Mesenchymal stem cell (in vitro differentiated cells and primary cell): ENCODE data around the gene EXTL1.

Experiments
- DNase-seq: peaks from one replicate; pipeline ENCODE4 v3.0.0-alpha.2; 2013
- H2AFZ ChIP-seq: one replicate; pipeline ENCODE4 v1.6.1; 2013; ENCODE audit warnings: low read depth, mild to moderate bottlenecking, control low read depth, inconsistent platforms, low read length, moderate library complexity
- H2AK5ac ChIP-seq: 2 replicates; pipeline ENCODE4 v1.6.1; 2013; ENCODE audit warnings: low read length, moderate library complexity, mild to moderate bottlenecking, inconsistent platforms; ENCODE audit not compliant: severe bottlenecking
- H2BK120ac ChIP-seq: one replicate; pipeline ENCODE4 v1.6.1; 2013; ENCODE audit warnings: low read depth, mild to moderate bottlenecking, inconsistent platforms, low read length, moderate library complexity
- H2BK12ac ChIP-seq, 2 experiments: one replicate each; pipeline ENCODE4 v1.6.1; 2013; ENCODE audit warnings: inconsistent platforms in 2 of 2, low read length in 2 of 2, mild to moderate bottlenecking in 2 of 2, moderate library complexity in 2 of 2, control low read depth in 1 of 2
- H2BK15ac ChIP-seq: one replicate; pipeline ENCODE4 v1.6.1; 2013; ENCODE audit warnings: mild to moderate bottlenecking, low read depth, inconsistent platforms; ENCODE audit not compliant: poor library complexity, severe bottlenecking
- H2BK5ac ChIP-seq: 2 replicates; pipeline ENCODE4 v1.6.1; 2013; ENCODE audit warnings: low read depth, mild to moderate bottlenecking, low read length, control low read depth, inconsistent platforms; ENCODE audit not compliant: poor library complexity, severe bottlenecking
- H3K14ac ChIP-seq, 2 experiments: one replicate each; pipeline ENCODE4 v1.6.1; 2013; ENCODE audit warnings: inconsistent platforms in 2 of 2, low read length in 2 of 2, control low read depth in 1 of 2, mild to moderate bottlenecking in 1 of 2, moderate library complexity in 1 of 2
- H3K18ac ChIP-seq, 2 experiments: one replicate each; pipeline ENCODE4 v1.6.1; 2013; ENCODE audit warnings: inconsistent platforms in 2 of 2, low read length in 2 of 2, control low read depth in 1 of 2, low read depth in 1 of 2, mild to moderate bottlenecking in 1 of 2
- H3K23ac ChIP-seq, 2 experiments: one replicate each; pipeline ENCODE4 v1.6.1; 2013; ENCODE audit warnings: inconsistent platforms in 2 of 2, low read length in 2 of 2, mild to moderate bottlenecking in 2 of 2, moderate library complexity in 2 of 2, control low read depth in 1 of 2
- H3K27ac ChIP-seq: 2 replicates; pipeline ENCODE4 v1.5.1; 2013; ENCODE audit warnings: mild to moderate bottlenecking, moderate library complexity, low read length, control low read depth, inconsistent platforms; ENCODE audit not compliant: poor library complexity, severe bottlenecking
- H3K27me3 ChIP-seq, 2 experiments: 2 replicates each; pipeline versions ENCODE4 v1.6.1 to v1.7.0; 2013; ENCODE audit warnings: low read length in 2 of 2, mild to moderate bottlenecking in 2 of 2, moderate library complexity in 2 of 2, control low read depth in 1 of 2, inconsistent platforms in 1 of 2; ENCODE audit not compliant: control insufficient read depth in 1 of 2, insufficient read depth in 1 of 2
- H3K36me3 ChIP-seq, 2 experiments: 2 replicates each; pipeline versions ENCODE4 v1.6.1 to v1.7.0; 2013; ENCODE audit warnings: low read length in 2 of 2, control low read depth in 1 of 2, inconsistent platforms in 1 of 2, low read depth in 1 of 2, mild to moderate bottlenecking in 1 of 2; ENCODE audit not compliant: insufficient read depth in 2 of 2, control insufficient read depth in 1 of 2
- H3K4ac ChIP-seq, 2 experiments: one replicate each; pipeline ENCODE4 v1.6.1; 2013; ENCODE audit warnings: inconsistent platforms in 2 of 2, low read length in 2 of 2, mild to moderate bottlenecking in 2 of 2, moderate library complexity in 2 of 2, control low read depth in 1 of 2, low read depth in 1 of 2
- H3K4me1 ChIP-seq: 2 replicates; pipeline ENCODE4 v1.6.1; 2013; ENCODE audit warnings: low read depth, low read length, control low read depth; ENCODE audit not compliant: control insufficient read depth, insufficient read depth
- H3K4me2 ChIP-seq: 2 replicates; pipeline ENCODE4 v1.6.1; 2013; ENCODE audit warnings: low read length, mild to moderate bottlenecking, inconsistent platforms; ENCODE audit not compliant: poor library complexity, severe bottlenecking
- H3K4me3 ChIP-seq, 2 experiments: 2 replicates each; pipeline versions ENCODE4 v1.5.1 to v1.7.0; 2013; ENCODE audit warnings: low read length in 2 of 2, mild to moderate bottlenecking in 2 of 2, control low read depth in 1 of 2, low read depth in 1 of 2; ENCODE audit not compliant: insufficient read depth in 1 of 2
- H3K79me1 ChIP-seq: replicated peaks from 2 replicates; pipeline ENCODE4 v1.6.1; 2013; ENCODE audit warnings: mild to moderate bottlenecking, control low read depth, low read length, inconsistent platforms; ENCODE audit not compliant: poor library complexity, severe bottlenecking
- H3K9ac ChIP-seq: 2 replicates; pipeline ENCODE4 v1.7.0; 2013; ENCODE audit warnings: mild to moderate bottlenecking, low read length, moderate library complexity
- H3K9me3 ChIP-seq: 2 replicates; pipeline ENCODE4 v1.7.0; 2013; ENCODE audit warnings: mild to moderate bottlenecking, low read length; ENCODE audit not compliant: control insufficient read depth
- H4K8ac ChIP-seq: one replicate; pipeline ENCODE4 v1.6.1; 2013; ENCODE audit warnings: inconsistent platforms, mild to moderate bottlenecking, low read length, moderate library complexity
- H4K91ac ChIP-seq: one replicate; pipeline ENCODE4 v1.6.1; 2013; ENCODE audit warnings: mild to moderate bottlenecking, low read length, inconsistent platforms
- WGBS: methylation state at CpG from one replicate; pipeline ENCODE4 v1.1.7; 2013; ENCODE audit warnings: mixed read lengths; 5-methylcytosine and 5-hydroxymethylcytosine counted together

EXTL1 gene

GRCh38 chr1:26050248-26050640, 28.7 kb downstream of the EXTL1 start:
- Histone ChIP-seq H3K27me3 (peaks cover 64 to 82% of the 10 kb centered on the region in 2 experiments), H4K91ac (no peak overlapping the region), H3K4me2 (no peak overlapping the region), H3K9me3 (no peaks in the 10 kb centered on the region), H2BK5ac (no peak overlapping the region), H3K14ac (no peak overlapping the region), H3K18ac (no peak overlapping the region), H3K4me3 (no peak overlapping the region), H3K4ac (no peak overlapping the region), H2BK15ac (no peak overlapping the region), H3K79me1 (no peaks in the 10 kb centered on the region), H3K9ac (no peak overlapping the region), H2AK5ac (no peak overlapping the region), H3K4me1 (peaks cover 9% of the 10 kb centered on the region), H2AFZ (no peak overlapping the region), H2BK12ac (no peak overlapping the region), H3K36me3 (no peaks in the 10 kb centered on the region), H3K27ac (no peak overlapping the region), H2BK120ac (no peak overlapping the region), H3K23ac (no peak overlapping the region), H4K8ac (no peak overlapping the region)
- WGBS: 88% methylated on average over 3 of the region's 6 CpGs
- no peak for DNase-seq

- Histone ChIP-seq H3K9ac (no peak overlapping the region), H3K4me3 (no peak overlapping the region), H4K91ac (no peak overlapping the region), H3K4me2 (no peak overlapping the region), H3K4me1 (no peaks in the 10 kb centered on the region), H3K4ac (no peak overlapping the region), H3K27ac (no peak overlapping the region), H2BK120ac (no peak overlapping the region), H2BK5ac (no peak overlapping the region), H3K27me3 (peaks cover 55 to 75% of the 10 kb centered on the region in 2 experiments), H2BK15ac (no peak overlapping the region), H4K8ac (no peak overlapping the region), H3K9me3 (no peaks in the 10 kb centered on the region), H3K79me1 (no peaks in the 10 kb centered on the region), H3K23ac (no peak overlapping the region), H2AK5ac (no peak overlapping the region), H3K18ac (no peak overlapping the region), H2AFZ (no peak overlapping the region), H2BK12ac (no peak overlapping the region), H3K14ac (no peak overlapping the region), H3K36me3 (peaks cover 0 to 9% of the 10 kb centered on the region in 2 experiments)
- no peak for DNase-seq
- WGBS: 56% methylated on average over 15 of the region's 16 CpGs
Measured at GRCh38 chr1:26053718-26054560, 32.4 kb downstream of the EXTL1 start.

- H3K4ac ChIP-seq: no peak overlapping the region
- no peak overlapping the region for H3K23ac ChIP-seq
- no peak overlapping the region for H2BK120ac ChIP-seq
- no peak overlapping the region for H3K4me2 ChIP-seq
- no peak overlapping the region for H3K9ac ChIP-seq
- H2BK12ac ChIP-seq: no peak overlapping the region
- H3K4me1 ChIP-seq: no peaks in the 10 kb centered on the region
- H2BK15ac ChIP-seq: no peak overlapping the region
- WGBS: 92% methylated on average over 2 of the region's 2 CpGs
- H3K9me3 ChIP-seq: no peaks in the 10 kb centered on the region
- H2BK5ac ChIP-seq: no peak overlapping the region
- H4K91ac ChIP-seq: no peak overlapping the region
- no peak for DNase-seq
- H2AK5ac ChIP-seq: no peak overlapping the region
- H3K27ac ChIP-seq: no peak overlapping the region
- H3K36me3 ChIP-seq: peaks cover 0 to 9% of the 10 kb centered on the region in 2 experiments
- no peak overlapping the region for H3K14ac ChIP-seq
- H3K4me3 ChIP-seq: no peak overlapping the region
- H3K18ac ChIP-seq: no peak overlapping the region
- H3K27me3 ChIP-seq: peaks cover 54 to 74% of the 10 kb centered on the region in 2 experiments
- H4K8ac ChIP-seq: no peak overlapping the region
- H2AFZ ChIP-seq: no peak overlapping the region
- H3K79me1 ChIP-seq: no peaks in the 10 kb centered on the region
Measured at GRCh38 chr1:26055041-26055440, 33.5 kb downstream of the EXTL1 start.

GRCh38 chr1:26057189-26057588, 35.6 kb downstream of the EXTL1 start:
- no peak overlapping the region for H2AFZ ChIP-seq
- no peak overlapping the region for H2AK5ac ChIP-seq
- no peak overlapping the region for H2BK15ac ChIP-seq
- H3K14ac ChIP-seq: no peak overlapping the region
- no peak overlapping the region for H3K23ac ChIP-seq
- no peak overlapping the region for H3K27ac ChIP-seq
- 86% methylated on average over 2 of the region's 2 CpGs for WGBS
- no peak overlapping the region for H3K4me3 ChIP-seq
- H2BK12ac ChIP-seq: no peak overlapping the region
- H3K9ac ChIP-seq: no peak overlapping the region
- no peak overlapping the region for H4K91ac ChIP-seq
- peaks cover 0 to 14% of the 10 kb centered on the region in 2 experiments for H3K36me3 ChIP-seq
- no peak overlapping the region for H4K8ac ChIP-seq
- H2BK5ac ChIP-seq: no peak overlapping the region
- peaks cover 55 to 74% of the 10 kb centered on the region in 2 experiments for H3K27me3 ChIP-seq
- H3K4me2 ChIP-seq: no peak overlapping the region
- no peak overlapping the region for H3K4ac ChIP-seq
- H3K79me1 ChIP-seq: no peaks in the 10 kb centered on the region
- H3K4me1 ChIP-seq: no peaks in the 10 kb centered on the region
- DNase-seq: no peak
- H2BK120ac ChIP-seq: no peak overlapping the region
- H3K18ac ChIP-seq: no peak overlapping the region
- no peaks in the 10 kb centered on the region for H3K9me3 ChIP-seq
